H1 (cell line): ENCODE measurements around the gene LIPC. TPM values are rescaled to one million over a fixed set of nuclear protein-coding genes. Genes with fewer than 3 reads are reported as not detected.

Experiments
- CTCF ChIA-PET: fragments of 300-600 bp; sonication (Branson Sonifier 250); formaldehyde crosslinking; loops from one replicate; lab custom pipeline; 2021; ENCODE audit not compliant: partially characterized antibody; lab: Charles Lee
- POLR2A ChIA-PET: fragments of 300-600 bp; sonication (Branson Sonifier 250); formaldehyde crosslinking; loops from one replicate; lab custom pipeline; 2021; ENCODE audit warnings: inconsistent platforms; ENCODE audit not compliant: partially characterized antibody; lab: Charles Lee
- DNase-seq, 2 experiments: peaks; one replicate each; pipeline versions ENCODE4 v3.0.0 to v3.0.0-alpha.2; 2010 to 2022; ENCODE audit warnings: low spot score in 2 of 2, low read depth in 1 of 2, mixed read lengths in 1 of 2
- FAIRE-seq: peaks from 2 replicates; lab custom pipeline; 2011; peaks lifted over from hg19 to GRCh38; lab: Jason Lieb, UNC
- H2AFZ ChIP-seq: 2 replicates; pipeline ENCODE4 v1.8.1; 2012; ENCODE audit warnings: low read length, inconsistent platforms
- H2AK5ac ChIP-seq: 2 replicates; pipeline ENCODE4 v1.6.1; 2013; ENCODE audit warnings: low read depth, low read length
- H2BK120ac ChIP-seq: replicated peaks from 2 replicates; pipeline ENCODE3; 2013; ENCODE audit warnings: low read depth, low read length, inconsistent platforms
- H2BK12ac ChIP-seq: 2 replicates; pipeline ENCODE4 v1.6.1; 2013; ENCODE audit warnings: low read depth, low read length
- H2BK15ac ChIP-seq: 2 replicates; pipeline ENCODE4 v1.6.1; 2013; ENCODE audit warnings: low read length
- H2BK20ac ChIP-seq: 2 replicates; pipeline ENCODE4 v1.6.1; 2013; ENCODE audit warnings: low read length
- H2BK5ac ChIP-seq: 2 replicates; pipeline ENCODE4 v1.6.1; 2013; ENCODE audit warnings: low read depth, low read length
- H3K14ac ChIP-seq: 2 replicates; pipeline ENCODE4 v1.6.1; 2013; ENCODE audit warnings: inconsistent platforms; ENCODE audit not compliant: insufficient read length
- H3K18ac ChIP-seq: 2 replicates; pipeline ENCODE4 v1.6.1; 2013; ENCODE audit warnings: low read length; ENCODE audit errors: extremely low read depth
- H3K23ac ChIP-seq: 2 replicates; pipeline ENCODE4 v1.6.1; 2013; ENCODE audit warnings: inconsistent platforms; ENCODE audit not compliant: insufficient read length
- H3K23me2 ChIP-seq: 2 replicates; pipeline ENCODE4 v1.6.1; 2013; ENCODE audit warnings: low read depth, low read length
- H3K27ac ChIP-seq: 2 replicates; pipeline ENCODE4 v1.6.1; 2011; ENCODE audit warnings: low read depth, low read length, inconsistent platforms
- H3K27me3 ChIP-seq, 4 experiments: replicated peaks in 1 of 4; 1 replicate in 1 of 4; 2 replicates in 3 of 4; pipeline versions ENCODE4 v1.6.1 to v1.8.1; 2011 to 2013; ENCODE audit warnings: low read length in 3 of 4, mild to moderate bottlenecking in 3 of 4, inconsistent platforms in 2 of 4, mixed read lengths in 2 of 4, moderate library complexity in 1 of 4; ENCODE audit not compliant: control insufficient read depth in 3 of 4, insufficient read depth in 3 of 4; ENCODE audit errors: extremely low read depth in 1 of 4
- H3K36me3 ChIP-seq, 4 experiments: 2 replicates each; pipeline versions ENCODE4 v1.6.1 to v1.8.1; 2011 to 2013; ENCODE audit warnings: mild to moderate bottlenecking in 4 of 4, low read length in 3 of 4, moderate library complexity in 2 of 4, control low read depth in 1 of 4, inconsistent platforms in 1 of 4; ENCODE audit not compliant: insufficient read depth in 4 of 4, control insufficient read depth in 2 of 4
- H3K4ac ChIP-seq: replicated peaks from 2 replicates; pipeline ENCODE3; 2013; ENCODE audit warnings: low read length, low read depth, mixed read lengths, inconsistent platforms; ENCODE audit not compliant: insufficient read length
- H3K4me1 ChIP-seq, 4 experiments: replicated peaks in 1 of 4; 1 replicate in 1 of 4; 2 replicates in 3 of 4; pipeline versions ENCODE4 v1.6.1 to v1.8.1; 2011 to 2013; ENCODE audit warnings: low read length in 3 of 4, inconsistent platforms in 2 of 4, mixed read lengths in 1 of 4; ENCODE audit not compliant: insufficient read depth in 4 of 4, control insufficient read depth in 3 of 4
- H3K4me2 ChIP-seq, 2 experiments: 2 replicates each; pipeline versions ENCODE4 v1.6.1 to v1.8.1; 2011 to 2013; ENCODE audit warnings: low read depth in 2 of 2, low read length in 2 of 2, control low read depth in 1 of 2, inconsistent platforms in 1 of 2, mild to moderate bottlenecking in 1 of 2; ENCODE audit not compliant: insufficient read depth in 1 of 2
- H3K4me3 ChIP-seq, 4 experiments: fragments of 200-600, 300-600 bp in 1 of 4; sonication (generic), shearing (Covaris generic), sonication (Bioruptor Twin) in 1 of 4; 2 replicates each; pipeline versions ENCODE4 v1.5.1 to v1.8.1; 2011 to 2016; ENCODE audit warnings: low read length in 4 of 4, low read depth in 3 of 4, control low read depth in 2 of 4, inconsistent platforms in 2 of 4, mild to moderate bottlenecking in 2 of 4, mixed read lengths in 1 of 4, moderate library complexity in 1 of 4; ENCODE audit not compliant: insufficient read depth in 2 of 4; ENCODE audit errors: extremely low read depth in 1 of 4
- H3K56ac ChIP-seq: replicated peaks from 2 replicates; pipeline ENCODE3; 2013; ENCODE audit warnings: low read depth, mild to moderate bottlenecking, mixed read lengths, low read length, inconsistent platforms; ENCODE audit not compliant: insufficient read length
- H3K79me1 ChIP-seq: 2 replicates; pipeline ENCODE4 v1.6.1; 2013; ENCODE audit warnings: low read depth, low read length, control low read depth
- H3K79me2 ChIP-seq, 2 experiments: 2 replicates each; pipeline versions ENCODE4 v1.6.1 to v1.8.1; 2012 to 2013; ENCODE audit warnings: low read length in 2 of 2, mild to moderate bottlenecking in 2 of 2, inconsistent platforms in 1 of 2; ENCODE audit not compliant: insufficient read depth in 2 of 2, control insufficient read depth in 1 of 2
- H3K9ac ChIP-seq, 4 experiments: replicated peaks in 1 of 4; 1 replicate in 1 of 4; 2 replicates in 3 of 4; pipeline versions ENCODE4 v1.6.1 to v1.8.1; 2011 to 2013; ENCODE audit warnings: low read depth in 3 of 4, low read length in 3 of 4, control low read depth in 2 of 4, mild to moderate bottlenecking in 2 of 4, moderate library complexity in 2 of 4, inconsistent platforms in 1 of 4; ENCODE audit errors: extremely low read depth in 1 of 4
- H3K9me3 ChIP-seq, 2 experiments: 2 replicates each; pipeline versions ENCODE4 v1.6.1 to v1.8.1; 2012 to 2013; ENCODE audit warnings: mild to moderate bottlenecking in 2 of 2, moderate library complexity in 2 of 2, control low read depth in 1 of 2, inconsistent platforms in 1 of 2, low read depth in 1 of 2, low read length in 1 of 2, mixed read lengths in 1 of 2; ENCODE audit not compliant: insufficient read depth in 2 of 2
- H4K20me1 ChIP-seq, 2 experiments: replicated peaks in 1 of 2; 2 replicates each; pipeline versions ENCODE3 to v1.8.1; 2011 to 2013; ENCODE audit warnings: inconsistent platforms in 2 of 2, low read length in 2 of 2, mild to moderate bottlenecking in 1 of 2; ENCODE audit not compliant: insufficient read depth in 2 of 2, control insufficient read depth in 1 of 2
- H4K5ac ChIP-seq: 2 replicates; pipeline ENCODE4 v1.6.1; 2013; ENCODE audit warnings: low read length, low read depth, mixed read lengths, inconsistent platforms; ENCODE audit not compliant: insufficient read length
- H4K8ac ChIP-seq: 2 replicates; pipeline ENCODE4 v1.8.0; 2013; ENCODE audit warnings: mild to moderate bottlenecking, moderate library complexity, low read length, inconsistent platforms; ENCODE audit not compliant: insufficient read depth; ENCODE audit errors: extremely low read depth
- H4K91ac ChIP-seq: replicated peaks from 2 replicates; pipeline ENCODE3; 2013; ENCODE audit warnings: low read length, mixed read lengths, inconsistent platforms; ENCODE audit not compliant: insufficient read length
- EP300 ChIP-seq, 2 experiments: IDR thresholded peaks; 1 replicate in 1 of 2; 2 replicates in 1 of 2; pipeline ENCODE4 v1.6.1; 2011 to 2012; ENCODE audit warnings: low read depth in 2 of 2, low read length in 2 of 2, mild to moderate bottlenecking in 2 of 2, borderline replicate concordance in 1 of 2, inconsistent platforms in 1 of 2, moderate library complexity in 1 of 2
- KDM5A ChIP-seq: fragments of 200-600 bp; IDR thresholded peaks from 2 replicates; pipeline ENCODE4 v1.7.1; 2012; ENCODE audit warnings: mild to moderate bottlenecking, low read length, inconsistent platforms, mixed read lengths
- RAD21 ChIP-seq, 2 experiments: IDR thresholded peaks in 1 of 2; conservative IDR thresholded peaks in 1 of 2; 2 replicates each; pipeline ENCODE4 v1.6.1; 2011; ENCODE audit warnings: low read depth in 2 of 2, low read length in 2 of 2, improper control_type of control experiment in 1 of 2, inconsistent platforms in 1 of 2, mild to moderate bottlenecking in 1 of 2, moderate library complexity in 1 of 2
- SIX5 ChIP-seq: IDR thresholded peaks from 2 replicates; pipeline ENCODE4 v1.6.1; 2011; ENCODE audit warnings: mild to moderate bottlenecking, low read depth, low read length
- USF2 ChIP-seq: IDR thresholded peaks from 2 replicates; pipeline ENCODE4 v1.6.1; 2011; ENCODE audit warnings: low read length, improper control_type of control experiment
- WGBS, 2 experiments: shearing (Covaris generic) in 1 of 2; methylation state at CpG; one replicate each; pipeline versions ENCODE4 v1.1.6 to v1.1.7; 2013 to 2015; ENCODE audit warnings: low lambda C conversion rate in 2 of 2, mixed read lengths in 2 of 2, inconsistent platforms in 1 of 2, low coverage in 1 of 2, missing lambda C conversion rate in 1 of 2; ENCODE audit not compliant: insufficient replicate concordance in 2 of 2, insufficient coverage in 1 of 2, insufficient read length in 1 of 2; ENCODE audit errors: extremely low coverage in 1 of 2, missing lambda C conversion rate in 1 of 2; 5-methylcytosine and 5-hydroxymethylcytosine counted together
- polyA plus RNA-seq, 7 experiments: library from polyadenylated mRNA; depleted of rRNA in 3 of 7; stranded (reverse) in 5 of 7; unstranded in 2 of 7; fragments of >200 nt in 5 of 7; fragments of 200-250 nt in 2 of 7; gene quantifications; 1 replicate in 5 of 7; 2 replicates in 1 of 7; 4 replicates in 1 of 7; pipeline versions ENCODE4 v1.2.1 to v1.2.3, GENCODE V29; 2011 to 2013; ENCODE audit warnings: missing spikeins in 2 of 7, mixed read lengths in 2 of 7
- total RNA-seq: library from RNA; stranded (reverse); fragmentation: NEBNext Ultra II Directional; extraction: Animal tissue kit (Norgen Biotek cat#: 25700); gene quantifications from 2 replicates; pipeline ENCODE4 v1.2.1, GENCODE V29; 2021

The LIPC gene
- total and polyA plus RNA-seq, 2 of the 8 experiments (the other 6 are each of a cell fraction or from before 2014, with no cell fraction given), result not detected

- Histone ChIP-seq H4K20me1 (no peaks in the 10 kb centered on the region), H2BK12ac (no peak overlapping the region), H4K8ac (no peak overlapping the region), H3K18ac (no peak overlapping the region), H3K79me2 (no peaks in the 10 kb centered on the region), H3K56ac (no peak overlapping the region), H2AFZ (no peak overlapping the region), H4K5ac (no peak overlapping the region), H3K14ac (no peak overlapping the region), H3K9ac (no peak overlapping the region), H3K9me3 (peaks cover 3 to 5% of the 10 kb centered on the region in 2 experiments; a peak in 2 of 4 replicates), H3K27me3 (no peaks in the 10 kb centered on the region; a peak in 1 of 7 replicates), H3K23me2 (no peaks in the 10 kb centered on the region), H2BK20ac (no peak overlapping the region), H4K91ac (no peak overlapping the region), H3K27ac (no peak overlapping the region), H2BK120ac (no peak overlapping the region), H3K36me3 (no peaks in the 10 kb centered on the region), H3K4me1 (no peaks in the 10 kb centered on the region; a peak in 1 of 7 replicates), H3K4me2 (no peak overlapping the region), H3K4ac (no peak overlapping the region), H3K79me1 (no peaks in the 10 kb centered on the region), H3K23ac (no peak overlapping the region), H2AK5ac (no peak overlapping the region), H2BK5ac (no peak overlapping the region), H2BK15ac (no peak overlapping the region), H3K4me3 (no peak overlapping the region)
- POLR2A ChIA-PET, result no interaction called here
- DNase-seq (no peak), FAIRE-seq (no peak)
- CTCF ChIA-PET, result interaction anchor here (1.1 kb wide), 1 partner anchor 312 kb away, joined by 3 read pairs; no protein-coding TSS in a partner anchor
- WGBS, 2 experiments, result 91% methylated on average over 1 of the region's 1 CpG; no CpG with 5 or more reads in 1 of the 2 experiments
- no peak for TF ChIP-seq SIX5
- no peak for TF ChIP-seq USF2
- TF ChIP-seq EP300 (IDR thresholded peaks at IDR 0.05; ENCODE audit: borderline replicate concordance in 1 of 2, low read depth in 2 of 2, low read length in 2 of 2), result no peak
- TF ChIP-seq KDM5A, result no peak
- TF ChIP-seq RAD21 (IDR thresholded peaks at IDR 0.05 in 1 of 2, conservative IDR thresholded peaks at IDR 0.05 in 1 of 2; ENCODE audit: low read depth in 2 of 2, low read length in 2 of 2), result no peak
Measured at GRCh38 chr15:58494567-58494966, 62.8 kb downstream of the LIPC start.
